NOMO-1 (cell line): ENCODE data around the gene ZNF474.

Experiments
- DNase-seq, 2 experiments: peaks; one replicate each; lab custom pipeline; 2025; ENCODE audit not compliant: unreplicated experiment in 2 of 2; lab: John Stamatoyannopoulos, UW

Gene ZNF474

GRCh38 chr5:122114501-122114900 lies 14.8 kb upstream of the ZNF474 start:
- no peak for DNase-seq

- no peak for DNase-seq
Measured at GRCh38 chr5:122118356-122118948, 10.9 kb upstream of the ZNF474 start.

GRCh38 chr5:122119205-122119604 lies 10.1 kb upstream of the ZNF474 start:
- DNase-seq = no peak

- DNase-seq = no peak
Measured at GRCh38 chr5:122120493-122120892, 8.9 kb upstream of the ZNF474 start.

- DNase-seq = peak in 1 of 2 experiments; percentile 2
Measured at GRCh38 chr5:122120957-122121356, 8.4 kb upstream of the ZNF474 start.

GRCh38 chr5:122121479-122122465 lies 7.6 kb upstream of the ZNF474 start:
- DNase-seq = no peak

GRCh38 chr5:122124766-122125165 lies 4.6 kb upstream of the ZNF474 start:
- no peak for DNase-seq

GRCh38 chr5:122126177-122126755 lies 3.1 kb upstream of the ZNF474 start:
- no peak for DNase-seq

GRCh38 chr5:122126756-122127321 lies 2.5 kb upstream of the ZNF474 start:
- DNase-seq = no peak

GRCh38 chr5:122130152-122130551 lies 806 bp downstream of the ZNF474 start:
- no peak for DNase-seq

- no peak for DNase-seq
Measured at GRCh38 chr5:122137702-122138101, 8.4 kb downstream of the ZNF474 start.

GRCh38 chr5:122138356-122138755 lies 9.0 kb downstream of the ZNF474 start:
- DNase-seq = no peak

- DNase-seq = no peak
Measured at GRCh38 chr5:122140900-122141299, 11.6 kb downstream of the ZNF474 start.

- DNase-seq = no peak
Measured at GRCh38 chr5:122141751-122142150, 12.4 kb downstream of the ZNF474 start.

GRCh38 chr5:122142480-122143164 lies 13.3 kb downstream of the ZNF474 start:
- no peak for DNase-seq

- no peak for DNase-seq
Measured at GRCh38 chr5:122144236-122144635, 14.9 kb downstream of the ZNF474 start.

GRCh38 chr5:122145906-122146305 lies 16.6 kb downstream of the ZNF474 start:
- no peak for DNase-seq

- DNase-seq = no peak
Measured at GRCh38 chr5:122149321-122150090, 20.2 kb downstream of the ZNF474 start.

- DNase-seq = no peak
Measured at GRCh38 chr5:122150215-122150614, 20.9 kb downstream of the ZNF474 start.

GRCh38 chr5:122151640-122152039 lies 22.3 kb downstream of the ZNF474 start:
- DNase-seq = no peak
